ENCODE data around the gene SHROOM3. TPM values are rescaled to one million over a fixed set of nuclear protein-coding genes. Genes with fewer than 3 reads are reported as not detected.

SHROOM3 gene
- total RNA-seq, 4 donors from 2014 or later, result 29.5 to 127 (median 59.9) TPM

GRCh38 chr4:76705472-76705871, 270.4 kb downstream of the SHROOM3 start:
- Histone ChIP-seq H3K27ac (peak overlapping the region in 3 of 4 donors; percentile 20 to 72 (median 64)), H3K27me3 (no peaks in the 10 kb centered on the region), H3K9me3 (no peaks in the 10 kb centered on the region), H3K4me3 (no peak overlapping the region), H3K36me3 (no peaks in the 10 kb centered on the region), H3K4me1 (peaks cover 8 to 62% (median 31%) of the 10 kb centered on the region in 3 donors)
- ATAC-seq, result no peak
- WGBS, 2 donors (ENCODE audit: low coverage in 1 of 2), result 40 to 45% methylated on average over 1 of the region's 1 CpG
- no peak for TF ChIP-seq POLR2A (IDR thresholded peaks at IDR 0.05)
- no peak for TF ChIP-seq POLR2AphosphoS5 (IDR thresholded peaks at IDR 0.05)
- no peak for TF ChIP-seq CTCF (IDR thresholded peaks at IDR 0.05)
- no peak for TF ChIP-seq EP300 (IDR thresholded peaks at IDR 0.05)

GRCh38 chr4:76706581-76706980, 271.6 kb downstream of the SHROOM3 start:
- Histone ChIP-seq H3K4me1 (peaks cover 8 to 62% (median 31%) of the 10 kb centered on the region in 3 donors), H3K27ac (peak overlapping the region in 1 of 4 donors; percentile 72), H3K9me3 (no peaks in the 10 kb centered on the region), H3K4me3 (no peak overlapping the region), H3K27me3 (no peaks in the 10 kb centered on the region), H3K36me3 (peaks cover 0 to 10% of the 10 kb centered on the region in 2 donors)
- TF ChIP-seq CTCF (IDR thresholded peaks at IDR 0.05) (no peak), POLR2AphosphoS5 (IDR thresholded peaks at IDR 0.05) (no peak), EP300 (IDR thresholded peaks at IDR 0.05) (no peak), POLR2A (IDR thresholded peaks at IDR 0.05) (no peak)
- WGBS, 2 donors (ENCODE audit: low coverage in 1 of 2), result 92 to 94% methylated on average over 5 to 6 of the region's 6 CpGs
- ATAC-seq, result no peak

GRCh38 chr4:76708971-76709771, 274.1 kb downstream of the SHROOM3 start:
- 50 to 56% methylated on average over 5 of the region's 5 CpGs for WGBS, 2 donors (ENCODE audit: low coverage in 1 of 2)
- ATAC-seq, result peak; percentile 86
- Histone ChIP-seq H3K4me3 (no peak overlapping the region), H3K9me3 (no peaks in the 10 kb centered on the region), H3K36me3 (peaks cover 0 to 10% of the 10 kb centered on the region in 2 donors), H3K27me3 (no peaks in the 10 kb centered on the region), H3K27ac (peak overlapping the region; percentile 39 to 82 (median 76)), H3K4me1 (peaks cover 5 to 52% (median 19%) of the 10 kb centered on the region in 3 donors)
- peak; percentile 47 for TF ChIP-seq POLR2AphosphoS5 (IDR thresholded peaks at IDR 0.05)
- TF ChIP-seq CTCF (IDR thresholded peaks at IDR 0.05), result no peak
- TF ChIP-seq POLR2A (IDR thresholded peaks at IDR 0.05), result no peak
- no peak for TF ChIP-seq EP300 (IDR thresholded peaks at IDR 0.05)

GRCh38 chr4:76709772-76710090, 274.7 kb downstream of the SHROOM3 start:
- 62 to 70% methylated on average over 7 of the region's 7 CpGs for WGBS, 2 donors (ENCODE audit: low coverage in 1 of 2)
- H3K4me1 ChIP-seq, result peaks cover 3 to 48% (median 13%) of the 10 kb centered on the region in 3 donors
- ATAC-seq, result no peak

More at GRCh38 chr4:76709772-76710090, 274.7 kb downstream of the SHROOM3 start:
- Histone ChIP-seq H3K27me3 (no peaks in the 10 kb centered on the region), H3K4me3 (no peak overlapping the region), H3K9me3 (no peaks in the 10 kb centered on the region), H3K27ac (peak overlapping the region; percentile 39 to 82 (median 76)), H3K36me3 (peaks cover 0 to 10% of the 10 kb centered on the region in 2 donors)
- TF ChIP-seq CTCF (IDR thresholded peaks at IDR 0.05) (no peak), EP300 (IDR thresholded peaks at IDR 0.05) (no peak), POLR2AphosphoS5 (IDR thresholded peaks at IDR 0.05) (no peak), POLR2A (IDR thresholded peaks at IDR 0.05) (no peak)
